Cardiac fibroblast (primary cell): Measurements from ENCODE around the gene SPACA7.

Experiments used
- DNase-seq, 2 donors: peaks; one replicate each; pipeline versions ENCODE4 v3.0.0 to v3.0.0-alpha.2; 2010; ENCODE audit warnings: low read depth in 2 of 2
- H3K4me3 ChIP-seq, 2 donors: replicated peaks in 1 of 2; 1 replicate in 1 of 2; 2 replicates in 1 of 2; pipeline ENCODE4 v1.5.1; 2011; ENCODE audit warnings: low read depth in 2 of 2, low read length in 2 of 2, mild to moderate bottlenecking in 2 of 2, moderate library complexity in 1 of 2
- CTCF ChIP-seq: IDR thresholded peaks from one replicate; pipeline ENCODE4 v1.5.1; 2011; ENCODE audit warnings: low read depth, mild to moderate bottlenecking, low read length, inconsistent platforms

The SPACA7 gene

GRCh38 chr13:112348642-112349345 lies 27.4 kb upstream of the SPACA7 start:
- TF ChIP-seq CTCF: no peak
- H3K4me3 ChIP-seq: no peak overlapping the region
- no peak for DNase-seq

GRCh38 chr13:112349681-112350080 lies 26.5 kb upstream of the SPACA7 start:
- DNase-seq: no peak
- no peak overlapping the region for H3K4me3 ChIP-seq
- TF ChIP-seq CTCF: no peak

GRCh38 chr13:112350300-112350699 lies 25.9 kb upstream of the SPACA7 start:
- DNase-seq: no peak
- no peak for TF ChIP-seq CTCF
- H3K4me3 ChIP-seq: no peak overlapping the region

GRCh38 chr13:112351825-112352224 lies 24.3 kb upstream of the SPACA7 start:
- no peak for DNase-seq
- no peak overlapping the region for H3K4me3 ChIP-seq
- no peak for TF ChIP-seq CTCF

GRCh38 chr13:112353856-112354255 lies 22.3 kb upstream of the SPACA7 start:
- no peak for DNase-seq
- no peak for TF ChIP-seq CTCF
- H3K4me3 ChIP-seq: no peak overlapping the region

- TF ChIP-seq CTCF: no peak
- DNase-seq: no peak
- no peak overlapping the region for H3K4me3 ChIP-seq
Measured at GRCh38 chr13:112354330-112355273, 21.6 kb upstream of the SPACA7 start.
